ENCODE data around the gene BEST1.

- no peak for TF ChIP-seq CTCF (IDR thresholded peaks at IDR 0.05; ENCODE audit: borderline replicate concordance, extremely low read depth, low read length, poor library complexity, severe bottlenecking)
- TF ChIP-seq EZH2 (IDR thresholded peaks at IDR 0.05; ENCODE audit: borderline replicate concordance, low read depth, low read length, severe bottlenecking): no peak
Observed at GRCh38 chr11:61960532-61960931, 10.4 kb downstream of the BEST1 start.

Measured in DND-41 (cell line).